ENCODE results near the gene KHDC4.

DNA sequence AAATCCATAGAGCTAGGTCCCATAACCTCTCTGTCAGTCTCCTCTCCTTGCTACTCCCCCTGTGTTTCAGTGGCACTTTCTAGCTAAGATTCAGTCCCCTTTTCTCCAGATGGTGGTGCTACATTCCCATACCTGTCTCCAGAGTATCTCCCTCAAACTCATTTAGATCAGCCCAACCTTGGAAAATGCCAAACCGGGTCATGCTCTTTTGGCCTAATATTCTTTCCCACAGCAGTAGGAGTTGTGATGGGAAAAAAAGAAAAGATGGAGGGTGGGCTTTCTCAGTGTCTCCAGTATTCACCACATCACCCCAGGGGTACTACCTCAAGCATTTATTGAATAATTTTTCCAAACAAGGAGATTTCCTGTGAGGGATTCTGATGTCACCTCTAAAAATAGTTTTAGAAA lies 4.0 kb upstream of the KHDC4 start:
- TF ChIP-seq, protein P1, sequence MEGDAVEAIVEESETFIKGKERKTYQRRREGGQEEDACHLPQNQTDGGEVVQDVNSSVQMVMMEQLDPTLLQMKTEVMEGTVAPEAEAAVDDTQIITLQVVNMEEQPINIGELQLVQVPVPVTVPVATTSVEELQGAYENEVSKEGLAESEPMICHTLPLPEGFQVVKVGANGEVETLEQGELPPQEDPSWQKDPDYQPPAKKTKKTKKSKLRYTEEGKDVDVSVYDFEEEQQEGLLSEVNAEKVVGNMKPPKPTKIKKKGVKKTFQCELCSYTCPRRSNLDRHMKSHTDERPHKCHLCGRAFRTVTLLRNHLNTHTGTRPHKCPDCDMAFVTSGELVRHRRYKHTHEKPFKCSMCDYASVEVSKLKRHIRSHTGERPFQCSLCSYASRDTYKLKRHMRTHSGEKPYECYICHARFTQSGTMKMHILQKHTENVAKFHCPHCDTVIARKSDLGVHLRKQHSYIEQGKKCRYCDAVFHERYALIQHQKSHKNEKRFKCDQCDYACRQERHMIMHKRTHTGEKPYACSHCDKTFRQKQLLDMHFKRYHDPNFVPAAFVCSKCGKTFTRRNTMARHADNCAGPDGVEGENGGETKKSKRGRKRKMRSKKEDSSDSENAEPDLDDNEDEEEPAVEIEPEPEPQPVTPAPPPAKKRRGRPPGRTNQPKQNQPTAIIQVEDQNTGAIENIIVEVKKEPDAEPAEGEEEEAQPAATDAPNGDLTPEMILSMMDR (conservative IDR thresholded peaks at IDR 0.05) = peak; percentile 77
- no peak for TF ChIP-seq EZH2 (IDR thresholded peaks at IDR 0.05; ENCODE audit: low read depth)

All from PC-9 (cell line).